IMR-90 (cell line): ENCODE measurements around the gene DRAXIN. TPM values are rescaled to one million over a fixed set of nuclear protein-coding genes. Genes with fewer than 3 reads are reported as not detected.

Source experiments
- ATAC-seq: fragments of 200-7000 bp; cut with Tn5 transposase; 2 replicates; pipeline ENCODE4 v1.9.1; 2020; ENCODE audit warnings: low read depth, mild to moderate bottlenecking, moderate library complexity
- BruUV-seq: library from RNA; stranded (reverse); fragments of 400-500 nt; replicated peaks from 2 replicates; lab custom pipeline; 2021; lab: Mats Ljungman, UMichigan
- CTCF ChIA-PET: fragments of 300-600 bp; formaldehyde crosslinking; extraction: SDS; loops from one replicate; lab custom pipeline; 2021; ENCODE audit warnings: antibody characterized with exemption; lab: Yijun Ruan, JAX
- POLR2A ChIA-PET: fragments of 300-600 bp; sonication (Branson Sonifier 250); formaldehyde crosslinking; loops from one replicate; lab custom pipeline; 2022; ENCODE audit warnings: antibody characterized with exemption; ENCODE audit not compliant: unreplicated experiment; lab: Charles Lee
- DNase-seq: peaks from one replicate; pipeline ENCODE4 v3.0.0; 2013
- H2AFZ ChIP-seq: replicated peaks from 2 replicates; pipeline ENCODE3; 2013; ENCODE audit warnings: low read length, mild to moderate bottlenecking; ENCODE audit not compliant: poor library complexity
- H2AK5ac ChIP-seq: 2 replicates; pipeline ENCODE4 v1.6.1; 2013; ENCODE audit warnings: low read depth, low read length, inconsistent platforms
- H2AK9ac ChIP-seq: replicated peaks from 2 replicates; pipeline ENCODE3; 2013; ENCODE audit warnings: mild to moderate bottlenecking, low read depth, low read length, moderate library complexity; ENCODE audit not compliant: poor library complexity
- H2BK120ac ChIP-seq: 2 replicates; pipeline ENCODE4 v1.6.1; 2013; ENCODE audit warnings: low read depth, low read length, inconsistent platforms
- H2BK15ac ChIP-seq: 3 replicates; pipeline ENCODE4 v1.6.1; 2013; ENCODE audit warnings: low read depth, low read length, inconsistent platforms
- H2BK20ac ChIP-seq: 2 replicates; pipeline ENCODE4 v1.6.1; 2013; ENCODE audit warnings: low read depth, mild to moderate bottlenecking, inconsistent platforms, low read length, moderate library complexity
- H2BK5ac ChIP-seq: 2 replicates; pipeline ENCODE4 v1.6.1; 2013; ENCODE audit warnings: mild to moderate bottlenecking, low read depth, low read length, inconsistent platforms; ENCODE audit not compliant: poor library complexity, severe bottlenecking
- H3K14ac ChIP-seq: replicated peaks from 2 replicates; pipeline ENCODE4 v1.6.1; 2013; ENCODE audit warnings: low read depth, low read length, inconsistent platforms
- H3K18ac ChIP-seq: 2 replicates; pipeline ENCODE4 v1.6.1; 2013; ENCODE audit warnings: low read depth, low read length, control low read depth
- H3K23ac ChIP-seq: 2 replicates; pipeline ENCODE4 v1.6.1; 2013; ENCODE audit warnings: low read depth, low read length, inconsistent platforms
- H3K27ac ChIP-seq: 2 replicates; pipeline ENCODE4 v1.5.1; 2013; ENCODE audit warnings: mild to moderate bottlenecking, control low read depth, low read length; ENCODE audit not compliant: insufficient read depth
- H3K27me3 ChIP-seq: 2 replicates; pipeline ENCODE4 v1.6.1; 2013; ENCODE audit warnings: low read length; ENCODE audit not compliant: control insufficient read depth, insufficient read depth
- H3K36me3 ChIP-seq: 2 replicates; pipeline ENCODE4 v1.6.1; 2013; ENCODE audit warnings: low read length, mixed read lengths; ENCODE audit not compliant: control insufficient read depth, insufficient read depth
- H3K4ac ChIP-seq: 2 replicates; pipeline ENCODE4 v1.6.1; 2013; ENCODE audit warnings: low read depth, low read length, inconsistent platforms
- H3K4me1 ChIP-seq: 2 replicates; pipeline ENCODE4 v1.6.1; 2013; ENCODE audit warnings: low read length, mixed read lengths; ENCODE audit not compliant: control insufficient read depth, insufficient read depth
- H3K4me2 ChIP-seq: 2 replicates; pipeline ENCODE4 v1.6.1; 2013; ENCODE audit warnings: low read depth, mild to moderate bottlenecking, control low read depth, low read length, moderate library complexity
- H3K4me3 ChIP-seq: 2 replicates; pipeline ENCODE4 v1.5.1; 2013; ENCODE audit warnings: low read depth, mild to moderate bottlenecking, control low read depth, low read length, moderate library complexity; ENCODE audit not compliant: insufficient read depth
- H3K56ac ChIP-seq: 2 replicates; pipeline ENCODE4 v1.6.1; 2013; ENCODE audit warnings: low read length, inconsistent platforms; ENCODE audit not compliant: insufficient read depth; ENCODE audit errors: extremely low read depth
- H3K79me1 ChIP-seq, 2 experiments: 2 replicates each; pipeline ENCODE4 v1.6.1; 2013; ENCODE audit warnings: low read length in 2 of 2, inconsistent platforms in 1 of 2, low read depth in 1 of 2
- H3K9ac ChIP-seq: 2 replicates; pipeline ENCODE4 v1.6.1; 2013; ENCODE audit warnings: low read depth, low read length, control low read depth
- H3K9me1 ChIP-seq: 2 replicates; pipeline ENCODE4 v1.6.1; 2013; ENCODE audit warnings: low read length, inconsistent platforms; ENCODE audit not compliant: insufficient read depth
- H3K9me3 ChIP-seq: 2 replicates; pipeline ENCODE4 v1.6.1; 2013; ENCODE audit warnings: low read length; ENCODE audit not compliant: control insufficient read depth, insufficient read depth
- H4K20me1 ChIP-seq: 2 replicates; pipeline ENCODE4 v1.6.1; 2013; ENCODE audit warnings: low read length, inconsistent platforms; ENCODE audit not compliant: insufficient read depth
- H4K5ac ChIP-seq: 2 replicates; pipeline ENCODE4 v1.6.1; 2013; ENCODE audit warnings: mild to moderate bottlenecking, low read depth, low read length, control low read depth
- H4K8ac ChIP-seq, 2 experiments: 2 replicates each; pipeline ENCODE4 v1.6.1; 2013; ENCODE audit warnings: low read depth in 2 of 2, low read length in 2 of 2, control low read depth in 1 of 2, inconsistent platforms in 1 of 2
- H4K91ac ChIP-seq: 2 replicates; pipeline ENCODE4 v1.6.1; 2013; ENCODE audit warnings: low read depth, low read length, inconsistent platforms; ENCODE audit not compliant: insufficient read depth
- BHLHE40 ChIP-seq: fragments of 150-350 bp; IDR thresholded peaks from 2 replicates; pipeline ENCODE4 v1.6.1; 2016; ENCODE audit warnings: mild to moderate bottlenecking, low read depth, low read length
- CEBPB ChIP-seq: IDR thresholded peaks from 2 replicates; pipeline ENCODE4 v1.6.1; 2012; ENCODE audit warnings: low read depth, low read length, improper control_type of control experiment
- CHD1 ChIP-seq: IDR thresholded peaks from 2 replicates; pipeline ENCODE4 v1.6.1; 2012; ENCODE audit warnings: low read depth, low read length, improper control_type of control experiment
- CTCF ChIP-seq: conservative IDR thresholded peaks from 2 replicates; pipeline ENCODE4 v1.5.1; 2012; ENCODE audit warnings: mild to moderate bottlenecking, low read depth, low read length, improper control_type of control experiment
- FOS ChIP-seq: fragments of 150-350 bp; IDR thresholded peaks from 2 replicates; pipeline ENCODE4 v1.6.1; 2016; ENCODE audit warnings: low read depth, low read length
- MAFK ChIP-seq: IDR thresholded peaks from 2 replicates; pipeline ENCODE4 v1.6.1; 2012; ENCODE audit warnings: low read depth, low read length, improper control_type of control experiment
- MAZ ChIP-seq: IDR thresholded peaks from 2 replicates; pipeline ENCODE4 v1.6.1; 2012; ENCODE audit warnings: low read depth, mild to moderate bottlenecking, low read length, improper control_type of control experiment, moderate library complexity, borderline replicate concordance
- MXI1 ChIP-seq: IDR thresholded peaks from 2 replicates; pipeline ENCODE4 v1.6.1; 2012; ENCODE audit warnings: low read depth, mild to moderate bottlenecking, low read length, moderate library complexity, borderline replicate concordance
- NFE2L2 ChIP-seq: fragments of 150-350 bp; IDR thresholded peaks from 2 replicates; pipeline ENCODE4 v1.6.1; 2016; ENCODE audit warnings: low read depth, mild to moderate bottlenecking, low read length
- POLR2A ChIP-seq: IDR thresholded peaks from 2 replicates; pipeline ENCODE4 v1.6.1; 2012; ENCODE audit warnings: mild to moderate bottlenecking, low read depth, low read length
- RAD21 ChIP-seq: IDR thresholded peaks from 2 replicates; pipeline ENCODE4 v1.6.1; 2012; ENCODE audit warnings: low read length, improper control_type of control experiment
- RCOR1 ChIP-seq: IDR thresholded peaks from 2 replicates; pipeline ENCODE4 v1.6.1; 2012; ENCODE audit warnings: mild to moderate bottlenecking, low read length, improper control_type of control experiment; ENCODE audit not compliant: insufficient replicate concordance
- RFX5 ChIP-seq: IDR thresholded peaks from 2 replicates; pipeline ENCODE4 v1.8.0; 2012; ENCODE audit warnings: low read depth, mild to moderate bottlenecking, low read length, moderate library complexity
- SMC3 ChIP-seq: fragments of 150-350 bp; IDR thresholded peaks from 2 replicates; pipeline ENCODE4 v1.6.1; 2016; ENCODE audit warnings: low read depth, mild to moderate bottlenecking, antibody characterized with exemption, low read length, moderate library complexity
- USF2 ChIP-seq: fragments of 150-350 bp; IDR thresholded peaks from 2 replicates; pipeline ENCODE4 v1.6.1; 2017; ENCODE audit warnings: mild to moderate bottlenecking, antibody characterized with exemption, low read length, low read depth
- WGBS, 2 experiments: methylation state at CpG; one replicate each; pipeline versions ENCODE4 v1.1.5 to v1.1.7; 2013; ENCODE audit warnings: missing lambda C conversion rate in 2 of 2; ENCODE audit not compliant: insufficient read length in 1 of 2; ENCODE audit errors: extremely low coverage in 2 of 2; 5-methylcytosine and 5-hydroxymethylcytosine counted together
- dilution Hi-C: fragments of 300-500 bp; cut with HindIII; formaldehyde crosslinking; loops from one replicate; pipeline ENCODE4 v1.14.3; 2018; ENCODE audit warnings: low sequenced_read_pairs; ENCODE audit not compliant: unreplicated experiment
- in situ Hi-C: fragments of 300-500 bp; cut with MboI; formaldehyde crosslinking; loops from 3 replicates; pipeline ENCODE4 v1.14.3; 2019; ENCODE audit warnings: low sequenced_read_pairs, inconsistent platforms, mixed read lengths
- intact Hi-C: fragments of 100-400 bp; cut with micrococcal nuclease; formaldehyde crosslinking; loops from 2 replicates; pipeline ENCODE4 v1.10.0; 2022
- polyA plus RNA-seq, 3 experiments: library from polyadenylated mRNA; depleted of rRNA; stranded (reverse); fragments of >200 nt; gene quantifications; 2 replicates each; pipeline ENCODE4 v1.2.3, GENCODE V29; 2012; ENCODE audit warnings: low replicate concordance in 1 of 3
- total RNA-seq: library from RNA; depleted of rRNA; stranded (reverse); fragments of >200 nt; gene quantifications from 2 replicates; pipeline ENCODE4 v1.2.3, GENCODE V29; 2012
- TF ChIP-seq, protein P1 (sequence below): fragments of 150-350 bp; IDR thresholded peaks from 2 replicates; pipeline ENCODE4 v1.6.1; 2016; ENCODE audit warnings: low read depth, mild to moderate bottlenecking, low read length, moderate library complexity, borderline replicate concordance

DRAXIN gene
- total and polyA plus RNA-seq, 2 of the 4 experiments (the other 2 are of a cell fraction) = under 0.01 to 0.02 TPM

DNA sequence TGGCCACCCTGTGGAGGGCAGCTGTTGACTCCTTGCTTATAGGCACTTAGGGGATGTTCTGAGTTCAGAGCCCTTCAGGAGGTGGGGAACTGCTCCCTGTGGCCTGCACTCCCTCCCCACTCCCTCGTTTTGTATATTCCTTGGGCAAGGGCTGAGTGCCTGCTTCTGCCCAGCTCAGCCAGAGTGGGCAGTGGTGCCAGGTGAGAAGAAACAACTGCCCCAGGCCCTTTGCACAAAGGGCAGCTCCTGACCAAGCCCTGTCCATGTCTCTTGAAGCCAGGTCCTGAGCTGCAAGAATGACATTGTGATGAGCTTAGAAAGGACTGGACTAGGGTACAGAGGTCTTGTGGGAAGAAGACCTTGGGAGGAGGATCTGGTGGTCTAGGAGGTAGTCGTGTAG, 46.6 kb downstream of the DRAXIN start:
- H4K8ac ChIP-seq = no peak overlapping the region
- WGBS, 2 experiments = no CpG with 5 or more reads among the region's 2 CpGs
- no peak overlapping the region for H2BK20ac ChIP-seq
- no peak overlapping the region for H3K4me3 ChIP-seq
- H3K9me1 ChIP-seq = peaks cover 13% of the 10 kb centered on the region; the same call in 1 of the 2 replicates
- no peak overlapping the region for H3K56ac ChIP-seq
- 0 out of 2 replicates have a peak, but pooled peaks cover 3% of the 10 kb centered on the region for H3K4me1 ChIP-seq
- no peaks in the 10 kb centered on the region for H3K9me3 ChIP-seq
- H3K23ac ChIP-seq = no peak overlapping the region
- POLR2A ChIA-PET = no interaction called here
- H3K79me1 ChIP-seq = peaks cover 22 to 32% of the 10 kb centered on the region in 2 experiments
- no peaks in the 10 kb centered on the region for H3K27me3 ChIP-seq
- in situ Hi-C loops (no loop called here), intact Hi-C loops (loop anchor here (10.0 kb wide), 1 partner anchor 463 kb away; the partner anchor contains the start of gene UBIAD1), dilution Hi-C loops (no loop called here)
- H3K18ac ChIP-seq = no peak overlapping the region
- H2BK120ac ChIP-seq = no peak overlapping the region
- no peak overlapping the region for H3K27ac ChIP-seq
- no peak overlapping the region for H3K4me2 ChIP-seq
- TF ChIP-seq CTCF (no peak), MAFK (no peak), MXI1 (no peak), MAZ (no peak), POLR2A (no peak), RAD21 (no peak), CEBPB (no peak), RFX5 (no peak), SMC3 (no peak), BHLHE40 (no peak), FOS (no peak), RCOR1 (no peak), USF2 (no peak), NFE2L2 (no peak), CHD1 (no peak)
- TF ChIP-seq, protein P1, sequence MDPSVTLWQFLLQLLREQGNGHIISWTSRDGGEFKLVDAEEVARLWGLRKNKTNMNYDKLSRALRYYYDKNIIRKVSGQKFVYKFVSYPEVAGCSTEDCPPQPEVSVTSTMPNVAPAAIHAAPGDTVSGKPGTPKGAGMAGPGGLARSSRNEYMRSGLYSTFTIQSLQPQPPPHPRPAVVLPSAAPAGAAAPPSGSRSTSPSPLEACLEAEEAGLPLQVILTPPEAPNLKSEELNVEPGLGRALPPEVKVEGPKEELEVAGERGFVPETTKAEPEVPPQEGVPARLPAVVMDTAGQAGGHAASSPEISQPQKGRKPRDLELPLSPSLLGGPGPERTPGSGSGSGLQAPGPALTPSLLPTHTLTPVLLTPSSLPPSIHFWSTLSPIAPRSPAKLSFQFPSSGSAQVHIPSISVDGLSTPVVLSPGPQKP = no peak
- no peak overlapping the region for H2AFZ ChIP-seq
- no peak overlapping the region for H2AK5ac ChIP-seq
- peaks cover 4% of the 10 kb centered on the region; the same call in 1 of the 2 replicates for H4K20me1 ChIP-seq
- H3K9ac ChIP-seq = no peak overlapping the region
- H2BK15ac ChIP-seq = no peak overlapping the region
- BruUV-seq = no TSS peak
- no peak overlapping the region for H4K5ac ChIP-seq
- H4K91ac ChIP-seq = no peak overlapping the region; the same call in 1 of the 2 replicates
- CTCF ChIA-PET = no interaction called here
- no peak overlapping the region for H2AK9ac ChIP-seq
- DNase-seq (no peak), ATAC-seq (no peak)
- no peak overlapping the region for H2BK5ac ChIP-seq
- no peak overlapping the region for H3K14ac ChIP-seq
- H3K4ac ChIP-seq = no peak overlapping the region
- H3K36me3 ChIP-seq = no peaks in the 10 kb centered on the region
